HG02759 (cell line): ENCODE data around the gene DNAAF8.

Experiments
- ATAC-seq: cut with Tn5 transposase; IDR thresholded peaks from one replicate; pipeline ENCODE4 v1.9.1; 2021; ENCODE audit warnings: mild to moderate bottlenecking, moderate library complexity; ENCODE audit not compliant: unreplicated experiment

Gene DNAAF8

GRCh38 chr16:4734063-4734729 lies at the start of gene DNAAF8, which contains the start of gene ANKS3:
Gene DNAAF8, plus strand, starts transcription at chr16:4734537. Its CDS starts 1,978 bp downstream, at chr16:4736515.
Gene ANKS3, minus strand, starts transcription at chr16:4734271. Its CDS starts 4,122 bp downstream, at chr16:4730149.
- peak; percentile 80 for ATAC-seq

GRCh38 chr16:4684763-4685162 lies 49.6 kb upstream of the DNAAF8 start:
- ATAC-seq, result no peak

GRCh38 chr16:4685292-4685691 lies 49.0 kb upstream of the DNAAF8 start:
- no peak for ATAC-seq

GRCh38 chr16:4685776-4686496 lies 48.4 kb upstream of the DNAAF8 start:
- ATAC-seq, result no peak

GRCh38 chr16:4686497-4687210 lies 47.7 kb upstream of the DNAAF8 start:
- ATAC-seq, result no peak

GRCh38 chr16:4687416-4687815 lies 46.9 kb upstream of the DNAAF8 start:
- ATAC-seq, result no peak

- no peak for ATAC-seq
Measured at GRCh38 chr16:4687946-4688673, 46.2 kb upstream of the DNAAF8 start.

GRCh38 chr16:4688674-4689045 lies 45.7 kb upstream of the DNAAF8 start:
- ATAC-seq, result no peak

GRCh38 chr16:4689091-4689671 lies 45.2 kb upstream of the DNAAF8 start:
- no peak for ATAC-seq

GRCh38 chr16:4689864-4690704 lies 44.3 kb upstream of the DNAAF8 start:
- ATAC-seq, result no peak

GRCh38 chr16:4690946-4691665 lies 43.2 kb upstream of the DNAAF8 start:
- ATAC-seq, result no peak

GRCh38 chr16:4691666-4692412 lies 42.5 kb upstream of the DNAAF8 start:
- no peak for ATAC-seq

- ATAC-seq, result peak; percentile 11
Measured at GRCh38 chr16:4692460-4693295, 41.7 kb upstream of the DNAAF8 start.

GRCh38 chr16:4693296-4693955 lies 40.9 kb upstream of the DNAAF8 start, which contains the start of gene NUDT16L1:
Gene NUDT16L1, plus strand, starts transcription at chr16:4693562. Its CDS starts 165 bp downstream, at chr16:4693727.
- peak; percentile 96 for ATAC-seq

GRCh38 chr16:4693956-4694641 lies 40.2 kb upstream of the DNAAF8 start:
- peak; percentile 14 for ATAC-seq
